CD4-positive, CD25-positive, alpha-beta regulatory T cell (primary cell): ENCODE data around the gene TBC1D17. TPM values are rescaled to one million over a fixed set of nuclear protein-coding genes. Genes with fewer than 3 reads are reported as not detected.
"Not testable (repeated sequence)": the region's sequence is repeated elsewhere in the genome, so short reads cannot be mapped to it uniquely, and the experiment has no call there.

Experiments
- ATAC-seq, 2 donors: fragments of 150-1000 bp; cut with Tn5 transposase; one replicate each; pipeline ENCODE4 v1.10.0; 2021; ENCODE audit warnings: low read depth in 2 of 2, moderate number of reproducible peaks in 2 of 2, moderate library complexity in 1 of 2
- DNase-seq, 3 donors: peaks; one replicate each; pipeline versions ENCODE4 v3.0.0 to v3.0.0-alpha.2; 2012 to 2022; ENCODE audit warnings: mixed read lengths in 1 of 3
- H3K27ac ChIP-seq: one replicate; pipeline ENCODE4 v1.7.0; 2013; ENCODE audit warnings: mild to moderate bottlenecking, low read length; ENCODE audit not compliant: insufficient read depth, poor library complexity, severe bottlenecking
- H3K27me3 ChIP-seq: one replicate; pipeline ENCODE4 v1.7.0; 2013; ENCODE audit warnings: low read length; ENCODE audit not compliant: control insufficient read depth, insufficient read depth
- H3K36me3 ChIP-seq: one replicate; pipeline ENCODE4 v1.7.0; 2013; ENCODE audit warnings: mild to moderate bottlenecking, low read length, moderate library complexity; ENCODE audit not compliant: control insufficient read depth, insufficient read depth
- H3K4me1 ChIP-seq: 2 replicates; pipeline ENCODE4 v1.7.0; 2013; ENCODE audit warnings: mild to moderate bottlenecking, low read length; ENCODE audit not compliant: insufficient read depth, control insufficient read depth, poor library complexity, severe bottlenecking
- H3K4me3 ChIP-seq: one replicate; pipeline ENCODE4 v1.7.0; 2013; ENCODE audit warnings: low read depth, mild to moderate bottlenecking, low read length, moderate library complexity
- H3K9me3 ChIP-seq, 2 experiments: 1 replicate in 1 of 2; 2 replicates in 1 of 2; pipeline ENCODE4 v1.7.0; 2013; ENCODE audit warnings: low read length in 2 of 2, mild to moderate bottlenecking in 1 of 2, moderate library complexity in 1 of 2; ENCODE audit not compliant: control insufficient read depth in 2 of 2
- H3K27ac Mint-ChIP-seq, 3 donors: one replicate each; pipeline ENCODE4 v1.8.0; 2020 to 2022; ENCODE audit warnings: mild to moderate bottlenecking in 3 of 3, mixed read lengths in 3 of 3, moderate library complexity in 2 of 3
- H3K27me3 Mint-ChIP-seq: one replicate; pipeline ENCODE4 v1.8.0; 2022; ENCODE audit warnings: mild to moderate bottlenecking, mixed read lengths
- H3K36me3 Mint-ChIP-seq: one replicate; pipeline ENCODE4 v1.8.0; 2020; ENCODE audit warnings: mixed read lengths
- H3K4me1 Mint-ChIP-seq, 4 donors: one replicate each; pipeline ENCODE4 v1.8.0; 2020 to 2022; ENCODE audit warnings: mixed read lengths in 4 of 4, mild to moderate bottlenecking in 1 of 4
- H3K4me3 Mint-ChIP-seq, 4 donors: one replicate each; pipeline ENCODE4 v1.8.0; 2020 to 2022; ENCODE audit warnings: mild to moderate bottlenecking in 4 of 4, mixed read lengths in 4 of 4, moderate library complexity in 3 of 4
- H3K9me3 Mint-ChIP-seq, 7 donors: one replicate each; pipeline ENCODE4 v1.8.0; 2020 to 2022; ENCODE audit warnings: mixed read lengths in 7 of 7, mild to moderate bottlenecking in 3 of 7, moderate library complexity in 2 of 7
- polyA plus RNA-seq, 4 donors: library from polyadenylated mRNA; unstranded; fragments of 300-500 nt; fragmentation: Illumina TruSeq; gene quantifications; one replicate each; pipeline ENCODE4 v1.2.3, GENCODE V29; 2021
- total RNA-seq: library from RNA; stranded (reverse); gene quantifications from one replicate; pipeline ENCODE4 v1.2.3, GENCODE V29; 2022

Gene TBC1D17
- total and polyA plus RNA-seq, 5 donors from 2014 or later, result 8.8 to 48.1 (median 9.3) TPM

DNA sequence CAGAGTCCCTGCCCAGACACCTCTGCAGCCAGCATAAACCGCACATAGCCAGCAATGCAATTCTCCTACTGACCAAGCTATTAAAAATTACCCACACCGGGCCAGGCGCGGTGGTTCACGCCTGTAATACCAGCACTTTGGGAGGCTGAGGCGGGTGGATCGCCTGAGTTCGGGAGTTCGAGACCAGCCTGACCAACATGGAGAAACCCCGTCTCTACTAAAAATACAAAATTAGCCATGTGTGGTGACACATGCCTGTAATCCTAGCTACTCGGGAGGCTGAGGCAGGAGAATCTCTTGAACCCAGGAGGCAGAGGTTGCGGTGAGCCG is 47.3 kb downstream of the TBC1D17 start:
- H3K27me3 ChIP-seq, H3K4me3 ChIP-seq, H3K9me3 Mint-ChIP-seq, DNase-seq, H3K9me3 ChIP-seq, H3K27ac Mint-ChIP-seq, ATAC-seq, H3K27ac ChIP-seq: not testable (repeated sequence)
- H3K4me3 Mint-ChIP-seq, result peak overlapping the region in 2 of 4 donors; percentile 21 to 63
- Histone ChIP-seq H3K4me1 (peaks cover 33% of the 10 kb centered on the region), H3K36me3 (peaks cover 48% of the 10 kb centered on the region)
- H3K4me1 Mint-ChIP-seq, result peaks cover 4 to 70% (median 34%) of the 10 kb centered on the region in 4 donors
- peaks cover 14% of the 10 kb centered on the region for H3K36me3 Mint-ChIP-seq
- peaks cover 13% of the 10 kb centered on the region for H3K27me3 Mint-ChIP-seq

DNA sequence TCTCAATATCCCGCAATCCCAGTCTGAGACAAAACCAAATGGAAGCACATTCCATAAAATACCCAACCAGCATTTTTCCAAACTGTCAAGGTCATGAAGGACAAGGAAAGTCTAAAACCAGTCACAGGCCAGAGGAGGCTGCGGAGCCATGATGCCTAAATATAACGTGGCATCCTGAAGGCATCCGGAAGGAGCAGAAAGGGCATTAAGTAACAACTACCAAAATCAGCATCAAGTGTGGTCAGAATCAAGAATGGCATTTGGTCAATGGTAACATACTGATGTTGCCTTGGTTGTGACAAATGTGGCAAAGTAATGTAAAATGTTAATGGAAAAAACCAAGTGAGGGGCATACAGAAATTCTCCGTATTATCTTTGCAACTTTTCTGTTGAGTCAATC is 48.0 kb downstream of the TBC1D17 start:
- Mint-ChIP-seq H3K27ac (no peak overlapping the region), H3K9me3 (peaks cover 0 to 3% (median 0%) of the 10 kb centered on the region in 7 donors), H3K27me3 (peaks cover 16% of the 10 kb centered on the region), H3K36me3 (peaks cover 11% of the 10 kb centered on the region), H3K4me1 (peaks cover 4 to 74% (median 38%) of the 10 kb centered on the region in 4 donors), H3K4me3 (peak overlapping the region in 3 of 4 donors; percentile 26 to 63 (median 60))
- no peak overlapping the region for H3K4me3 ChIP-seq
- peaks cover 39% of the 10 kb centered on the region for H3K4me1 ChIP-seq
- no peak for ATAC-seq
- H3K36me3 ChIP-seq, result peaks cover 47% of the 10 kb centered on the region
- H3K9me3 ChIP-seq, result no peaks in the 10 kb centered on the region
- DNase-seq, result no peak
- no peak overlapping the region for H3K27ac ChIP-seq
- H3K27me3 ChIP-seq, result no peaks in the 10 kb centered on the region

DNA sequence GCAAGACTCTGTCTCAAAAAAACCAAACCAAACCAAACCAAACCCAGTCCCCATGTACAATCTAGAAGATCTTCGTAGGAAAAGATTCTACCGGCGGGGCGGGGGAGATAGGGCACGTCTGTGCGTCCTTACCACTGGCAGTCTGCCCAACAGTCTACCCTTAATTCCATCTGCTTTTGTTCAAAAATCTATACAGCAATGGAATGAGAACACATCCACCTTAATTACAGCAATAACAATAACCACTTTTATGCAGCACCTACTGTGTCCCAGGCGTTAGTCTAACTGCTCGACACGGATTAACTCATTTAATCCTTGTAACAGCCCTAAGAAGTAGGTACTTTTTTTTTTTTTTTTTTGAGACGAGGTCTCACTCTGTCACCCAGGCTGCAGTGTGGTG is 49.0 kb downstream of the TBC1D17 start:
- no peak for ATAC-seq
- Histone ChIP-seq H3K27me3 (no peaks in the 10 kb centered on the region), H3K4me3 (no peak overlapping the region), H3K27ac (no peak overlapping the region), H3K36me3 (peaks cover 42% of the 10 kb centered on the region), H3K4me1 (peaks cover 42% of the 10 kb centered on the region), H3K9me3 (no peaks in the 10 kb centered on the region)
- Mint-ChIP-seq H3K36me3 (peaks cover 9% of the 10 kb centered on the region), H3K4me1 (peaks cover 4 to 76% (median 41%) of the 10 kb centered on the region in 4 donors), H3K9me3 (peaks cover 0 to 3% (median 0%) of the 10 kb centered on the region in 7 donors), H3K27me3 (peaks cover 16% of the 10 kb centered on the region), H3K27ac (peak overlapping the region in 1 of 3 donors; percentile 36), H3K4me3 (peak overlapping the region in 2 of 4 donors; percentile 41 to 71)
- no peak for DNase-seq

DNA sequence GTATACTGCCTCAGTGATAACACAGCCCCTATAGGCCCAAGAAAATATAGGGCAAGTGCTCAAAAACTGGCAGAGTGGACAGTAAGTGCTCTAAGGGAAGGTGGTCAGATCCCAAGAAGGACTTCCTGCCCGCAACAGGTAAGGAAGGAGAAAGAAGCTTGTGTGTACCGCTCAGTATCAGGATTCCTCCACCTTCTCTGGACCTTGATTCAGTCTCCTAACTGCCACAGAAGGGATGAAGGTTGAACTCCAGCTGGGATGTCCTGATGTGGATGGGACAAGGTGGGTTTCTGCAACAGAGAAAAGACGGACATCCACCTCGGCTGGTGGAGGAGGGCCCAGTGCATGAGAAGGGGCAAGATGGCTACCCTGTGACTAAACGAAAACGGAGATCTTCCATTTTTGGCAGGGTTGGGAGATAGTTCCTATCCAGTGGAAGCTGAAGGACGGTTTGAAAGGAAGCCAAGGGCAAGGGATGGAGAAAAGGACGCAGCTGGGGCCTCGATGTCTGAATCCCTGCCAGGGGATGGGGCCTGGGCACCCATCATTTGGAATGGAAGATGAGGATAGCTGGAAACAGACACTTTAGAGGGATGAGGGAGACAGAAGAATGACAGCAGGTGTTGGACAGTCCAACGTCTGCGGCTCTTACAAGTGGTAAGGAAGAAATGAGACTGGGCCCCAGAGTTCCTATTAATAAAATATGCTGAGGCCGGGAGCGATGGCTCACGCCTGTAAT is 50.2 kb downstream of the TBC1D17 start:
- Mint-ChIP-seq H3K9me3 (peaks cover 0 to 3% (median 0%) of the 10 kb centered on the region in 7 donors), H3K36me3 (peaks cover 9% of the 10 kb centered on the region), H3K27ac (peak overlapping the region; percentile 60 to 98 (median 89)), H3K27me3 (peaks cover 16% of the 10 kb centered on the region), H3K4me1 (peaks cover 11 to 78% (median 44%) of the 10 kb centered on the region in 4 donors), H3K4me3 (peak overlapping the region; percentile 97 to 99 (median 97))
- no peak for ATAC-seq
- Histone ChIP-seq H3K36me3 (peaks cover 34% of the 10 kb centered on the region), H3K27me3 (no peaks in the 10 kb centered on the region), H3K4me1 (peaks cover 48% of the 10 kb centered on the region), H3K9me3 (no peaks in the 10 kb centered on the region), H3K27ac (no peak overlapping the region), H3K4me3 (peak overlapping the region; percentile 37)
- DNase-seq, result no peak

DNA sequence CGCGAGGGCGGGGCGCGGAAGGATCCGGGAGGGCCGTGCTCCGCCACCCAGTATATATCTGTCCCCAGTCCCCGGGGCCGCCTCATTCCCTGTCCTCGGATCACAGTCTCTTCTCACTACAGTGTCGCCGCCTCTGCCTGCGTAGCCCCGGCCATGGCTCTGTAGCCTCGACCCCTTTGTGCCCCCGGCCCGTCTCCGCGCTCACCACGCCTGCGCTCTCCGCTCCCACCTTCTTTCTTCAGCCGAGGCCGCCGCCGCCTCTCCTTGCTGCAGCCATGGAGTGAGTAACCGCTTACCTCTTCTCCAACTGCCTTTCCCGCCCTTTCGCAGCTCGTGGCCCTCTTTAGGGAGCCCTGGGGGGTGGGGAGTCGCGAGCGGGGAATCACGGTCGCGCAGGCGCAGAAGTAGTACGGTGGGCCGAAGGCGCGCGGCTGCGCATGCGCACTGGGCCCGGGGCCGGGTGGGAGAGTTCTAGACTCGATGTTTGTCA is 51.7 kb downstream of the TBC1D17 start, which contains the start of the genes ATF5 and NUP62:
Gene ATF5, plus strand, starts transcription at position 85 of the 490 bp plus-strand sequence. CDS start 1,646 bp downstream, outside the sequence.
Gene NUP62, minus strand, starts transcription at position 384 of the 490 bp plus-strand sequence. CDS start 19,697 bp downstream, outside the sequence.
- no peaks in the 10 kb centered on the region for H3K27me3 ChIP-seq
- ATAC-seq (peak; percentile 34 to 42), DNase-seq (peak; percentile 86 to 93 (median 90))
- Mint-ChIP-seq H3K4me1 (peaks cover 11 to 79% (median 51%) of the 10 kb centered on the region in 4 donors), H3K27me3 (peaks cover 16% of the 10 kb centered on the region), H3K27ac (peak within 1 kb of the TSS; percentile 98 to 99 (median 98)), H3K4me3 (peak within 1 kb of the TSS; percentile 97 to 99 (median 97)), H3K9me3 (peaks cover 0 to 3% (median 0%) of the 10 kb centered on the region in 7 donors), H3K36me3 (peaks cover 9% of the 10 kb centered on the region)
- H3K27ac ChIP-seq, result peak within 1 kb of the TSS; percentile 95
- H3K9me3 ChIP-seq, result no peaks in the 10 kb centered on the region
- H3K4me1 ChIP-seq, result peaks cover 58% of the 10 kb centered on the region
- H3K36me3 ChIP-seq, result peaks cover 24% of the 10 kb centered on the region
- H3K4me3 ChIP-seq, result peak within 1 kb of the TSS; percentile 84

DNA sequence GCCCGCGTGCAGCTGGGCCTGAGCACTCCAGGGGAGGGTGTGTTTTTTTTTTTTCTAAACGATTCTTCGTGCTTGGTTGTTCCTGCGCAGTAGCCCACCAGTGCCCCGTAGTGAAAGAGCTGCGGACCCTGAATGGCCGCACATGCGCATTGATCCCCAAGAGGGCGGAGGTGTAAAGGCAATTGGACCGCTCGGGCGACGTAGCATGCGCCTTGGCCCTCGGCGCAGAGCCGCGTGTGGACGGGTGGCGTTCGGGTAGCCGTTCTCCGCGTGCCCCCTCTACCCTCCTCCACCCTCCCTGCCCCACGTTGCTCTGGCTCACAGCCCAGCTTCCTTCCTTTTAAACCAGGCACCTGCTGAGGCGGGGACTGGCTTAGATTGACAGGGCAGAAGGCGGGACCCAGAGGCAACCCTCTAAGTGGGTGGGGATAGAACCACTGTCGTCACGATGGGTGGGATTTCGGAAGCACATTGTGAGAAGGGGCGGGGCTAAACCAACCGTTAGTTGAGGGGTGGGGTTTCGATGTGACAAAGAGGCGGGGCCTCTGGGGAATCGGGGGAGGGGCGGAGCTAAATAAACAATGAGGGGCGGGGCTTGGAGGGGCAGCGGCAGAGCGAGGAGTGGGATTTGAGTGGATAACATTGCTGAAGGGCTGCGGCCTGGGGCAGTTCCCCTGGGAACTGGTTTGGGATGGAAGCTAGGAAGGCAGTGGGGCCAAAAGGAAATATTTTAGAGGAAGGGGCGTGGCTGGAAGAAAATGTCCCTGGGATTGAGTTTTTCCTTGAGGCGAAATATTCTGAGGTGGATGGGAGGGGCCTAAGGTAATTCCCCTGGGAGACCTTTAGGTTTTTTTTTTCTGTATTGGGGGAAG is 52.3 kb downstream of the TBC1D17 start:
- Mint-ChIP-seq H3K36me3 (peaks cover 9% of the 10 kb centered on the region), H3K27me3 (peaks cover 16% of the 10 kb centered on the region)

DNA sequence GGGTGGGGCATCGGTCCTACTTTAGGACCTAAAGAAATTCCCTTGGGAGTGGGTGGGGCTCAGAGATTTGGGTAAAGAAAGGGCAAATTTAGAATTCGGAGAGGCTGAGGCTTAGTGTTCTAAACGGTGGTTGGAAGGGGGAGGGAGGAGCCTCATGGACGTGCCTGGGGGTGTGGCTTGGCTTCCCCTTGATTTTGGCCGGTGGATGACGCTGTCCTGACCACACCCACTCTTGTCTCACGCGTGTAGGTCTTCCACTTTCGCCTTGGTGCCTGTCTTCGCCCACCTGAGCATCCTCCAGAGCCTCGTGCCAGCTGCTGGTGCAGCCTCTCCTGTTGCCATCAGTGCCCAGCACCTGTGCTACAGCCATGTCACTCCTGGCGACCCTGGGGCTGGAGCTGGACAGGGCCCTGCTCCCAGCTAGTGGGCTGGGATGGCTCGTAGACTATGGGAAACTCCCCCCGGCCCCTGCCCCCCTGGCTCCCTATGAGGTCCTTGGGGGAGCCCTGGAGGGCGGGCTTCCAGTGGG is 53.0 kb downstream of the TBC1D17 start:
- Mint-ChIP-seq H3K4me3 (peak overlapping the region; percentile 67 to 99 (median 97)), H3K36me3 (peaks cover 5% of the 10 kb centered on the region), H3K9me3 (no peaks in the 10 kb centered on the region), H3K27ac (peak overlapping the region; percentile 98 to 99 (median 98)), H3K27me3 (peaks cover 16% of the 10 kb centered on the region), H3K4me1 (peaks cover 11 to 72% (median 48%) of the 10 kb centered on the region in 4 donors)
- no peak overlapping the region for H3K4me3 ChIP-seq
- peaks cover 14% of the 10 kb centered on the region for H3K36me3 ChIP-seq
- H3K4me1 ChIP-seq, result peaks cover 54% of the 10 kb centered on the region
- H3K27me3 ChIP-seq, result no peaks in the 10 kb centered on the region
- DNase-seq (peak in 2 of 3 donors; percentile 18 to 19), ATAC-seq (no peak)
- H3K9me3 ChIP-seq, result no peaks in the 10 kb centered on the region
- H3K27ac ChIP-seq, result peak overlapping the region; percentile 95

More for the DNA sequence above, 52.3 kb downstream of the TBC1D17 start:
- no peaks in the 10 kb centered on the region for H3K9me3 ChIP-seq
- Mint-ChIP-seq H3K27ac (peak overlapping the region; percentile 98 to 99 (median 98)), H3K4me3 (peak overlapping the region; percentile 97 to 99 (median 97)), H3K9me3 (peaks cover 0 to 3% (median 0%) of the 10 kb centered on the region in 7 donors), H3K4me1 (peaks cover 11 to 76% (median 51%) of the 10 kb centered on the region in 4 donors)
- DNase-seq, result peak; percentile 87 to 97 (median 95)
- H3K4me1 ChIP-seq, result peaks cover 54% of the 10 kb centered on the region
- peak overlapping the region; percentile 95 for H3K27ac ChIP-seq
- H3K36me3 ChIP-seq, result peaks cover 19% of the 10 kb centered on the region
- peak overlapping the region; percentile 84 for H3K4me3 ChIP-seq
- ATAC-seq, result peak; percentile 89
- no peaks in the 10 kb centered on the region for H3K27me3 ChIP-seq
